KMS-11 (cell line): ENCODE measurements around the gene SHROOM3.

Experiments
- H2AFZ ChIP-seq: fragments of 200-600 bp; sonication (generic); 2 replicates; pipeline ENCODE4 v1.6.1; 2016; ENCODE audit warnings: antibody characterized with exemption, mixed run types, low read depth
- H3K27ac ChIP-seq: fragments of 200-600 bp; sonication (generic); 2 replicates; pipeline ENCODE4 v1.6.1; 2016; ENCODE audit warnings: mild to moderate bottlenecking, mixed run types
- H3K27me3 ChIP-seq: fragments of 200-600 bp; sonication (generic); 2 replicates; pipeline ENCODE4 v1.6.1; 2017; ENCODE audit warnings: mild to moderate bottlenecking, low read depth, mixed run types, moderate library complexity; ENCODE audit not compliant: insufficient read depth
- H3K36me3 ChIP-seq: fragments of 200-600 bp; sonication (generic); 2 replicates; pipeline ENCODE4 v1.6.1; 2017; ENCODE audit warnings: mild to moderate bottlenecking, mixed run types; ENCODE audit not compliant: insufficient read depth
- H3K4me1 ChIP-seq: fragments of 200-600 bp; sonication (generic); 2 replicates; pipeline ENCODE4 v1.6.1; 2016; ENCODE audit warnings: mild to moderate bottlenecking, low read depth, mixed run types; ENCODE audit not compliant: poor library complexity, severe bottlenecking
- H3K4me2 ChIP-seq: fragments of 200-600 bp; sonication (generic); 2 replicates; pipeline ENCODE4 v1.7.0; 2016; ENCODE audit warnings: mild to moderate bottlenecking, mixed run types
- H3K4me3 ChIP-seq: fragments of 200-600 bp; sonication (generic); IDR thresholded peaks from 2 replicates; pipeline ENCODE4 v1.6.1; 2017; ENCODE audit warnings: low read depth, low read length, mixed read lengths; ENCODE audit not compliant: insufficient read depth
- H3K79me2 ChIP-seq: fragments of 200-600 bp; sonication (generic); 2 replicates; pipeline ENCODE4 v1.6.1; 2016; ENCODE audit warnings: low read depth, mixed run types; ENCODE audit not compliant: insufficient read depth
- H3K9ac ChIP-seq: fragments of 200-600 bp; sonication (generic); 2 replicates; pipeline ENCODE4 v1.6.1; 2016; ENCODE audit warnings: mild to moderate bottlenecking, mixed run types
- H4K20me1 ChIP-seq: fragments of 200-600 bp; sonication (generic); 2 replicates; pipeline ENCODE4 v1.6.1; 2016; ENCODE audit warnings: mild to moderate bottlenecking, mixed run types; ENCODE audit not compliant: insufficient read depth
- TF ChIP-seq, protein P1 (sequence below): fragments of 200-600 bp; sonication (generic); conservative IDR thresholded peaks from 2 replicates; pipeline ENCODE4 v1.6.1; 2017; ENCODE audit warnings: low read depth, mild to moderate bottlenecking, antibody characterized with exemption, low read length, moderate library complexity, mixed read lengths

The SHROOM3 gene

GRCh38 chr4:76610751-76611547, 175.9 kb downstream of the SHROOM3 start:
- H3K9ac ChIP-seq, result no peak overlapping the region
- peak overlapping the region; percentile 56; the same call in 1 of the 2 replicates for H3K27ac ChIP-seq
- peaks cover 54% of the 10 kb centered on the region for H3K4me1 ChIP-seq
- no peaks in the 10 kb centered on the region for H3K27me3 ChIP-seq
- no peaks in the 10 kb centered on the region for H3K36me3 ChIP-seq
- TF ChIP-seq, protein P1, sequence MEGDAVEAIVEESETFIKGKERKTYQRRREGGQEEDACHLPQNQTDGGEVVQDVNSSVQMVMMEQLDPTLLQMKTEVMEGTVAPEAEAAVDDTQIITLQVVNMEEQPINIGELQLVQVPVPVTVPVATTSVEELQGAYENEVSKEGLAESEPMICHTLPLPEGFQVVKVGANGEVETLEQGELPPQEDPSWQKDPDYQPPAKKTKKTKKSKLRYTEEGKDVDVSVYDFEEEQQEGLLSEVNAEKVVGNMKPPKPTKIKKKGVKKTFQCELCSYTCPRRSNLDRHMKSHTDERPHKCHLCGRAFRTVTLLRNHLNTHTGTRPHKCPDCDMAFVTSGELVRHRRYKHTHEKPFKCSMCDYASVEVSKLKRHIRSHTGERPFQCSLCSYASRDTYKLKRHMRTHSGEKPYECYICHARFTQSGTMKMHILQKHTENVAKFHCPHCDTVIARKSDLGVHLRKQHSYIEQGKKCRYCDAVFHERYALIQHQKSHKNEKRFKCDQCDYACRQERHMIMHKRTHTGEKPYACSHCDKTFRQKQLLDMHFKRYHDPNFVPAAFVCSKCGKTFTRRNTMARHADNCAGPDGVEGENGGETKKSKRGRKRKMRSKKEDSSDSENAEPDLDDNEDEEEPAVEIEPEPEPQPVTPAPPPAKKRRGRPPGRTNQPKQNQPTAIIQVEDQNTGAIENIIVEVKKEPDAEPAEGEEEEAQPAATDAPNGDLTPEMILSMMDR, result no peak
- no peaks in the 10 kb centered on the region for H4K20me1 ChIP-seq
- H3K79me2 ChIP-seq, result no peaks in the 10 kb centered on the region
- no peak overlapping the region for H3K4me3 ChIP-seq
- peak overlapping the region; percentile 55 for H3K4me2 ChIP-seq
- no peak overlapping the region for H2AFZ ChIP-seq

- no peak overlapping the region for H2AFZ ChIP-seq
- no peak overlapping the region for H3K4me2 ChIP-seq
- TF ChIP-seq, protein P1, result no peak
- H3K4me1 ChIP-seq, result peaks cover 47% of the 10 kb centered on the region
- H3K4me3 ChIP-seq, result no peak overlapping the region
- H3K36me3 ChIP-seq, result no peaks in the 10 kb centered on the region
- no peaks in the 10 kb centered on the region for H3K79me2 ChIP-seq
- no peaks in the 10 kb centered on the region for H4K20me1 ChIP-seq
- H3K27ac ChIP-seq, result no peak overlapping the region
- no peaks in the 10 kb centered on the region for H3K27me3 ChIP-seq
- H3K9ac ChIP-seq, result no peak overlapping the region
Observed at GRCh38 chr4:76611616-76612207, 176.7 kb downstream of the SHROOM3 start.

GRCh38 chr4:76614589-76614988, 179.6 kb downstream of the SHROOM3 start:
- Histone ChIP-seq H3K4me2 (no peak overlapping the region), H3K4me1 (peaks cover 24% of the 10 kb centered on the region), H3K36me3 (no peaks in the 10 kb centered on the region), H3K27me3 (no peaks in the 10 kb centered on the region), H3K4me3 (no peak overlapping the region), H3K27ac (no peak overlapping the region), H3K9ac (no peak overlapping the region), H2AFZ (no peak overlapping the region), H4K20me1 (no peaks in the 10 kb centered on the region), H3K79me2 (no peaks in the 10 kb centered on the region)
- TF ChIP-seq, protein P1, result no peak

GRCh38 chr4:76615999-76616398, 181.0 kb downstream of the SHROOM3 start:
- Histone ChIP-seq H4K20me1 (no peaks in the 10 kb centered on the region), H3K4me2 (no peak overlapping the region), H3K9ac (no peak overlapping the region), H2AFZ (no peak overlapping the region), H3K79me2 (no peaks in the 10 kb centered on the region), H3K36me3 (no peaks in the 10 kb centered on the region), H3K27me3 (no peaks in the 10 kb centered on the region), H3K4me3 (no peak overlapping the region), H3K4me1 (peaks cover 18% of the 10 kb centered on the region), H3K27ac (no peak overlapping the region)
- TF ChIP-seq, protein P1, result no peak
